Trophoblast cell (in vitro differentiated cells and primary cell): ENCODE data around the gene OR2AG1.

Source experiments
- DNase-seq, 2 donors: peaks; one replicate each; pipeline ENCODE4 v3.0.0-alpha.2; 2016
- H2AFZ ChIP-seq: 2 replicates; pipeline ENCODE4 v1.6.1; 2013; ENCODE audit warnings: low read length, moderate library complexity, mild to moderate bottlenecking; ENCODE audit not compliant: insufficient read depth, poor library complexity
- H2AK5ac ChIP-seq: 2 replicates; pipeline ENCODE4 v1.6.1; 2013; ENCODE audit warnings: mild to moderate bottlenecking, low read length
- H2BK120ac ChIP-seq: 2 replicates; pipeline ENCODE4 v1.6.1; 2013; ENCODE audit warnings: low read length, mild to moderate bottlenecking, moderate library complexity; ENCODE audit not compliant: insufficient read depth, poor library complexity
- H2BK12ac ChIP-seq: 2 replicates; pipeline ENCODE4 v1.6.1; 2013; ENCODE audit warnings: mild to moderate bottlenecking, low read length, moderate library complexity
- H2BK5ac ChIP-seq: 2 replicates; pipeline ENCODE4 v1.6.1; 2013; ENCODE audit warnings: low read length, low read depth, moderate library complexity, mild to moderate bottlenecking; ENCODE audit not compliant: poor library complexity
- H3K14ac ChIP-seq: 2 replicates; pipeline ENCODE4 v1.6.1; 2013; ENCODE audit warnings: mild to moderate bottlenecking, low read length
- H3K18ac ChIP-seq: 2 replicates; pipeline ENCODE4 v1.6.1; 2013; ENCODE audit warnings: mild to moderate bottlenecking, low read length
- H3K23ac ChIP-seq: 2 replicates; pipeline ENCODE4 v1.6.1; 2013; ENCODE audit warnings: low read length
- H3K27ac ChIP-seq: 2 replicates; pipeline ENCODE4 v1.5.1; 2013; ENCODE audit warnings: low read depth, mild to moderate bottlenecking, inconsistent platforms, low read length, moderate library complexity
- H3K27me3 ChIP-seq: 2 replicates; pipeline ENCODE4 v1.6.1; 2013; ENCODE audit warnings: inconsistent platforms, mild to moderate bottlenecking, low read length, moderate library complexity; ENCODE audit not compliant: insufficient read depth
- H3K36me3 ChIP-seq, 2 experiments: 1 replicate in 1 of 2; 2 replicates in 1 of 2; pipeline ENCODE4 v1.6.1; 2013; ENCODE audit warnings: low read length in 2 of 2, mild to moderate bottlenecking in 2 of 2, moderate library complexity in 1 of 2; ENCODE audit not compliant: insufficient read depth in 2 of 2, control insufficient read depth in 1 of 2
- H3K4ac ChIP-seq: 2 replicates; pipeline ENCODE4 v1.6.1; 2013; ENCODE audit warnings: low read depth, mild to moderate bottlenecking, low read length, moderate library complexity
- H3K4me1 ChIP-seq, 2 experiments: 1 replicate in 1 of 2; 2 replicates in 1 of 2; pipeline ENCODE4 v1.6.1; 2013; ENCODE audit warnings: low read length in 2 of 2, mild to moderate bottlenecking in 2 of 2, moderate library complexity in 1 of 2; ENCODE audit not compliant: insufficient read depth in 2 of 2, control insufficient read depth in 1 of 2
- H3K4me2 ChIP-seq: 2 replicates; pipeline ENCODE4 v1.6.1; 2013; ENCODE audit warnings: inconsistent platforms, mild to moderate bottlenecking, low read length, moderate library complexity
- H3K4me3 ChIP-seq: 2 replicates; pipeline ENCODE4 v1.5.1; 2013; ENCODE audit warnings: mild to moderate bottlenecking, low read depth, low read length, inconsistent platforms
- H3K79me1 ChIP-seq: one replicate; pipeline ENCODE4 v1.6.1; 2013; ENCODE audit warnings: low read length
- H3K79me2 ChIP-seq: 2 replicates; pipeline ENCODE4 v1.6.1; 2013; ENCODE audit warnings: low read length, mild to moderate bottlenecking; ENCODE audit not compliant: control insufficient read depth, insufficient read depth, poor library complexity
- H3K9ac ChIP-seq: 2 replicates; pipeline ENCODE4 v1.6.1; 2013; ENCODE audit warnings: mild to moderate bottlenecking, low read length
- H3K9me3 ChIP-seq: 2 replicates; pipeline ENCODE4 v1.6.1; 2013; ENCODE audit warnings: low read depth, mild to moderate bottlenecking, control low read depth, inconsistent platforms, low read length; ENCODE audit not compliant: insufficient read depth
- H4K12ac ChIP-seq: 2 replicates; pipeline ENCODE4 v1.6.1; 2013; ENCODE audit warnings: low read depth, mild to moderate bottlenecking, low read length, moderate library complexity
- H4K8ac ChIP-seq: 2 replicates; pipeline ENCODE4 v1.6.1; 2013; ENCODE audit warnings: low read depth, mild to moderate bottlenecking, low read length, moderate library complexity
- H4K91ac ChIP-seq: one replicate; pipeline ENCODE4 v1.6.1; 2013; ENCODE audit warnings: low read depth, mild to moderate bottlenecking, low read length, moderate library complexity
- WGBS: extraction: QIAGEN DNeasy Blood & Tissue Kit; methylation state at CpG from one replicate; pipeline ENCODE4 v1.1.7; 2013; ENCODE audit warnings: missing lambda C conversion rate; ENCODE audit not compliant: insufficient read length, insufficient coverage; ENCODE audit errors: extremely low coverage; 5-methylcytosine and 5-hydroxymethylcytosine counted together

The OR2AG1 gene

GRCh38 chr11:6771926-6772893 is 10.6 kb upstream of the OR2AG1 start, which contains the start of gene OR2AG2:
TSS of gene OR2AG2 (minus strand) at chr11:6771976. CDS start at chr11:6768957, 3,019 bp downstream.
- H3K4me3 ChIP-seq: no peak within 1 kb of the TSS
- H4K91ac ChIP-seq: no peak within 1 kb of the TSS
- WGBS: no CpG with 5 or more reads among the region's 4 CpGs
- no peak within 1 kb of the TSS for H2AFZ ChIP-seq
- no peak within 1 kb of the TSS for H4K12ac ChIP-seq
- H3K14ac ChIP-seq: no peak within 1 kb of the TSS
- H2AK5ac ChIP-seq: no peak within 1 kb of the TSS
- H3K9ac ChIP-seq: no peak within 1 kb of the TSS
- no peak within 1 kb of the TSS for H3K18ac ChIP-seq
- H3K23ac ChIP-seq: no peak within 1 kb of the TSS
- DNase-seq: peak in 1 of 2 donors; percentile 1
- H3K4me2 ChIP-seq: no peak within 1 kb of the TSS
- no peak within 1 kb of the TSS for H4K8ac ChIP-seq
- no peak within 1 kb of the TSS for H2BK120ac ChIP-seq
- no peaks in the 10 kb centered on the region for H3K36me3 ChIP-seq
- no peak within 1 kb of the TSS for H2BK12ac ChIP-seq
- no peaks in the 10 kb centered on the region for H3K27me3 ChIP-seq
- no peaks in the 10 kb centered on the region for H3K79me1 ChIP-seq
- no peaks in the 10 kb centered on the region for H3K9me3 ChIP-seq
- no peak within 1 kb of the TSS for H2BK5ac ChIP-seq
- no peak within 1 kb of the TSS for H3K27ac ChIP-seq
- no peak within 1 kb of the TSS for H3K4ac ChIP-seq
- H3K79me2 ChIP-seq: no peaks in the 10 kb centered on the region
- H3K4me1 ChIP-seq: no peaks in the 10 kb centered on the region

GRCh38 chr11:6778518-6778917 is 4.3 kb upstream of the OR2AG1 start:
- no peak overlapping the region for H2BK12ac ChIP-seq

GRCh38 chr11:6780829-6781228 is 2.0 kb upstream of the OR2AG1 start:
- no peaks in the 10 kb centered on the region for H3K79me1 ChIP-seq
- no peaks in the 10 kb centered on the region for H3K27me3 ChIP-seq
- H4K8ac ChIP-seq: no peak overlapping the region
- no peak overlapping the region for H4K91ac ChIP-seq
- H3K4me2 ChIP-seq: no peak overlapping the region
- H4K12ac ChIP-seq: no peak overlapping the region
- no peaks in the 10 kb centered on the region for H3K9me3 ChIP-seq
- H3K4me1 ChIP-seq: no peaks in the 10 kb centered on the region
- no peak overlapping the region for H3K14ac ChIP-seq
- H3K79me2 ChIP-seq: no peaks in the 10 kb centered on the region
- no peak overlapping the region for H2AFZ ChIP-seq
- no peak overlapping the region for H2AK5ac ChIP-seq
- H2BK5ac ChIP-seq: no peak overlapping the region
- H3K18ac ChIP-seq: no peak overlapping the region
- H3K36me3 ChIP-seq: no peaks in the 10 kb centered on the region
- H2BK120ac ChIP-seq: no peak overlapping the region
- DNase-seq: no peak
- H3K4ac ChIP-seq: no peak overlapping the region
- H2BK12ac ChIP-seq: no peak overlapping the region
- H3K4me3 ChIP-seq: no peak overlapping the region
- no peak overlapping the region for H3K9ac ChIP-seq
- H3K27ac ChIP-seq: no peak overlapping the region
- H3K23ac ChIP-seq: no peak overlapping the region

More at GRCh38 chr11:6778518-6778917, 4.3 kb upstream of the OR2AG1 start:
- Histone ChIP-seq H3K14ac (no peak overlapping the region), H3K18ac (no peak overlapping the region), H4K12ac (no peak overlapping the region), H3K27ac (no peak overlapping the region), H3K36me3 (no peaks in the 10 kb centered on the region), H3K9ac (no peak overlapping the region), H2BK5ac (no peak overlapping the region), H2AK5ac (no peak overlapping the region), H3K23ac (no peak overlapping the region), H3K79me1 (no peaks in the 10 kb centered on the region), H3K79me2 (no peaks in the 10 kb centered on the region), H3K27me3 (no peaks in the 10 kb centered on the region), H3K4ac (no peak overlapping the region), H4K91ac (no peak overlapping the region), H2BK120ac (no peak overlapping the region), H3K4me1 (no peaks in the 10 kb centered on the region), H3K4me2 (no peak overlapping the region), H3K4me3 (no peak overlapping the region), H4K8ac (no peak overlapping the region), H2AFZ (no peak overlapping the region), H3K9me3 (no peaks in the 10 kb centered on the region)
- DNase-seq: no peak

GRCh38 chr11:6790546-6790945 is 7.7 kb downstream of the OR2AG1 start:
- Histone ChIP-seq H3K9me3 (no peaks in the 10 kb centered on the region), H3K27ac (no peak overlapping the region), H3K4me3 (no peak overlapping the region), H2BK5ac (no peak overlapping the region), H3K9ac (no peak overlapping the region), H2AK5ac (no peak overlapping the region), H3K4me2 (no peak overlapping the region), H2BK12ac (no peak overlapping the region), H3K23ac (no peak overlapping the region), H3K79me2 (no peaks in the 10 kb centered on the region), H4K91ac (no peak overlapping the region), H4K8ac (no peak overlapping the region), H3K4me1 (no peaks in the 10 kb centered on the region), H3K14ac (no peak overlapping the region), H2BK120ac (no peak overlapping the region), H3K18ac (no peak overlapping the region), H4K12ac (no peak overlapping the region), H3K27me3 (no peaks in the 10 kb centered on the region), H3K4ac (no peak overlapping the region), H3K36me3 (no peaks in the 10 kb centered on the region), H2AFZ (no peak overlapping the region), H3K79me1 (no peaks in the 10 kb centered on the region)
- WGBS: no CpG with 5 or more reads among the region's 2 CpGs
- DNase-seq: no peak
